VCaP (cell line): Measurements from ENCODE around the gene OR1A1.
"Not testable (repeated sequence)": the region's sequence is repeated elsewhere in the genome, so short reads cannot be mapped to it uniquely, and the experiment has no call there.

Experiments
- H3K27ac ChIP-seq: fragments of 450-650 bp; 2 replicates; pipeline ENCODE4 v1.5.1; 2017
- TF ChIP-seq, protein P1 (sequence below): fragments of 450-650 bp; conservative IDR thresholded peaks from 2 replicates; pipeline ENCODE4 v1.5.1; 2017; ENCODE audit warnings: mild to moderate bottlenecking, moderate library complexity

The OR1A1 gene

DNA sequence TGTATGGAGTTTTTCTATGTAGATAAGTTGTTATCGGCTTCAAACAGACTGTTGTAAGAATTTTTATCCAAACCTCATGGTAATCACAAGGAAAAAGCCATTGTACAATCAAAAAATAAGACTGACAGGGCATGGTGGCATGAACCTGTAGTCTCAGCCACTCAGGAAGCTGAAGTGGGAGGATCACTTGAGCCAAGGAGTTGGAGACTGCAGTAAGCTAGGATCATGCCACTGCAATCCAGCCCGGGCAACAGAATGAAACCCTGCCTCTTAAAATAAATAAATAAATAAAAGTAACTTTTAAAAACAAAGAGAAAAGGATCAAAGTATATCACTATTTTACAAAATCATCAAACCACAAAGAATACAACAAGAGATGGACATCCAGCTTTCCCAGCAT lies 14.4 kb downstream of the OR1A1 start:
- H3K27ac ChIP-seq: no peak overlapping the region
- TF ChIP-seq, protein P1, sequence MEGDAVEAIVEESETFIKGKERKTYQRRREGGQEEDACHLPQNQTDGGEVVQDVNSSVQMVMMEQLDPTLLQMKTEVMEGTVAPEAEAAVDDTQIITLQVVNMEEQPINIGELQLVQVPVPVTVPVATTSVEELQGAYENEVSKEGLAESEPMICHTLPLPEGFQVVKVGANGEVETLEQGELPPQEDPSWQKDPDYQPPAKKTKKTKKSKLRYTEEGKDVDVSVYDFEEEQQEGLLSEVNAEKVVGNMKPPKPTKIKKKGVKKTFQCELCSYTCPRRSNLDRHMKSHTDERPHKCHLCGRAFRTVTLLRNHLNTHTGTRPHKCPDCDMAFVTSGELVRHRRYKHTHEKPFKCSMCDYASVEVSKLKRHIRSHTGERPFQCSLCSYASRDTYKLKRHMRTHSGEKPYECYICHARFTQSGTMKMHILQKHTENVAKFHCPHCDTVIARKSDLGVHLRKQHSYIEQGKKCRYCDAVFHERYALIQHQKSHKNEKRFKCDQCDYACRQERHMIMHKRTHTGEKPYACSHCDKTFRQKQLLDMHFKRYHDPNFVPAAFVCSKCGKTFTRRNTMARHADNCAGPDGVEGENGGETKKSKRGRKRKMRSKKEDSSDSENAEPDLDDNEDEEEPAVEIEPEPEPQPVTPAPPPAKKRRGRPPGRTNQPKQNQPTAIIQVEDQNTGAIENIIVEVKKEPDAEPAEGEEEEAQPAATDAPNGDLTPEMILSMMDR: no peak

DNA sequence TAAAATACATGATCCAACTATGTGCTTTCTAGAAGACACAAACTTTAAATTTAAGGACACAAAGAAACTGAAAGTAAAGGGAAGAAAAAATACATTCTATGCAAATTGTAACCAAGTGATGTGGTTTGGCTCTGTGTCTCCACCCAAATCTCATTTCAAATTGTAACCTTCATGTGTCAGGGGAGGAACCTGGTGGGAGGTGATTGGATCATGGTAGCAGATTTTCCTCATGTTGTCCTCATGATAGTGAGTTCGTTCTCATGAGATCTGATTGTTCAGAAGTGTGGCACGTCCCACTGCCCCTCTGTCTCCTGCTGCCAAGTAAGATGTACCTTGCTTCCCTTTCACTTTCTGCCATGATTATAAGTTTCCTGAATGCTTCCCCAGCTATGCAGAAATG lies 15.0 kb downstream of the OR1A1 start:
- TF ChIP-seq, protein P1: no peak
- no peak overlapping the region for H3K27ac ChIP-seq

DNA sequence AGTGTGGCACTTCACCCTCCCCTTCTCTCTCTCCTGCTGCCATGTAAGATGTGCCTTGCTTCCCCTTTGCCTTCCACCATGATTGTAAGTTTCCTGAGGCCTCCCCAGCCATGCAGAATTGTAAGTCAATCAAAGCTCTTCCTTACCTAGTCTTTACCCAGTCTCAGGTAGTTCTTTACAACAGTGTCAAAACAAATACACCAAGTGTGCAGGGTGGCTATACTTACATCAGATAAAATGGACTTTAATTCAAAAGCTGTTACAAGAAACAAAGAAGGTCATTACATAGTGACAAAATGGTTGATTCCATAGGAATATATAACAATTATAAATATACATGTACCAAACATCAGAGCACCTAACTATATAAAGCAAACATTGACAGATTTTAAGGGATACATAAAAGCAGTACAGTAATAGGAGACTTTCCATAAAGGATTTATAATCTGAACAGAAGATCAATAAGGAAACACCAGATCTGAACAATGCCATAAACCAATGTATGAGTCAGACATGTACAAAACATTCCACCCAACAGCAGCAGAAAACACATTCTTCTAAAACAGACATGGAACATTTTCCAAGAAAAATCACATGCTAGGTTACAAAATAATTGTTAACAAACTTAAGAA lies 17.4 kb downstream of the OR1A1 start:
- not testable (repeated sequence) for H3K27ac ChIP-seq

DNA sequence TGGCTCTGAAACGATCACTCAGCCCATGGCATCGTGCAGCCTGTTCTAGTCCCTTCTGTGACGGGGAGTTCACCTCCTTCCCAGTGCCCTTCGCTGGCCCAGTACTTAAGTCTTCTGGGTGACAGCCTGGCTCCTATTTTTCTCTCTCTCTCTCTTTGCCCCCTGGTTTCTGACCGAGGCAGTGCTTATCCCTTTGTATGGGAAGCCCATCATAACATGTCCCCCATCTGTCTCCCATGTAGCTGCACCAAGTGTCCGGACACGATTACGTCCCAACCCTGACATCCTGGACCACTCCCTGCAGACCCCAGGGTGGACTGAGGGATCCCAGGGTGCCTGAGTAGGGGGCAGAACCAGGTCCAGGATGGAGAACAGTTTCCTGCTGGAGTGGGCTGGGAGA lies 24.8 kb downstream of the OR1A1 start:
- H3K27ac ChIP-seq: not testable (repeated sequence)

DNA sequence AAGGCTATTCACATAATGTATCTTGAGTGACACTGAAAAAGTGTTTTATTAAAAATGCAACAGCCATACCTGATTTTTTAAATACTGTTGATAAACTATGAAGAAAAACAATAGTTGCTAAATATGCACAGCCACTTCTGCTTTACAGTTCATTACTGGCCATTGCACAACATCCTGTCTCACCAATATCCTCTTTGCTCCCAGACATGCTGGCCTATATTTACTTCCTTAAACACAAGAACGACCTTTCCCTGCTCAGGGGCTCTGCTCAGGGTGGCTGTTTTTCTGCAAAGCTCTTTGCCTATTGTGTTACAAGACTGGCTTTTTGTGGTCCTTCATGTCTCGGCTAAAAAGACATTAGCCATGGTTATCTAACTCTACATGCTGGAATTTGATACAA lies 31.2 kb downstream of the OR1A1 start:
- H3K27ac ChIP-seq: not testable (repeated sequence)

DNA sequence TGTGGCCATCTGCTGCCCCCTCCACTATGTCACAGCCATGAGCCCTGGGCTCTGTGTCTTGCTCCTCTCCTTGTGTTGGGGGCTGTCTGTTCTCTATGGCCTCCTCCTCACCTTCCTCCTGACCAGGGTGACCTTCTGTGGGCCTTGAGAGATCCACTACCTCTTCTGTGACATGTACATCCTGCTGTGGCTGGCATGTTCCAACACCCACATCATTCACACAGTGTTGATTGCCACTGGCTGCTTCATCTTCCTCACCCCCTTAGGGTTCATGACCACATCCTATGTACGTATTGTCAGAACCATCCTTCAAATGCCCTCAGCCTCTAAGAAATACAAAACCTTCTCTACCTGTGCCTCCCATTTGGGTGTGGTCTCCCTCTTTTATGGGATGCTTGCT lies 33.6 kb downstream of the OR1A1 start:
- not testable (repeated sequence) for H3K27ac ChIP-seq

DNA sequence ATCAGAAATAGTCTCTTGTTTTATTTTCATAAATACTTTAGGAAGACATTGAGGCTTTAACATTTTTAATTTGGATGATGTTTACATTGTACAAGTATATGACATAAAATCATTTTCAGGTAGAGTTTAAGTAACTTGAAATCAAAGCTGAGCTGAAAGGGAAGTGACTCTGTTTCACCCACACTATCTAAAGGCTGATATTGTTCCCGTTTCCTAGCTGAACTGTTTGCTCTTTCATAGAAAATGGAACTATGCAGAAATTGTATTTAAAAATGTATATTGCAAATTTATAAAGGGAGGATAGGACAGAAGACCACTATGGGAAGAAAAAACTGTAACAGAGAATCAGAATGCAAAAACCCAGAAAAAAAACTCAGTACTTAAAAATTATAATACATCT lies 37.4 kb downstream of the OR1A1 start:
- H3K27ac ChIP-seq: not testable (repeated sequence)

DNA sequence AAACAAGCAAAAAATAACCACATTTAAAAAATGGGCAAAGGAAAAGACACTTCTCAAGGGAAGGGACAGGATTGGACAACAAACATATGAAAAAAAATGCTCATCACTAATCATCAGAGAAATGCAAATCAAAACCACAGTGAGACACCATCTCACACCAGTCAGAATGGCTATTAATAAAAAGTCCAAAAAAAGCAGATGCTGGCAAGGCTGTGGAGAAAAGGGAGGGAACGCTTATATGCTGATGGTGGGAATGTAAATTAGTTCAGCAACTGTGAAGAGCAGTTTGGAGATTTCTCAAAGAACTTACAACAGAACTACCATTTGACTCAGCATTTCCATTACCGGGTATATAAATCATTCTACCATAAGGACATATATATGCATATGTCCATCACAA lies 41.5 kb downstream of the OR1A1 start:
- not testable (repeated sequence) for H3K27ac ChIP-seq

DNA sequence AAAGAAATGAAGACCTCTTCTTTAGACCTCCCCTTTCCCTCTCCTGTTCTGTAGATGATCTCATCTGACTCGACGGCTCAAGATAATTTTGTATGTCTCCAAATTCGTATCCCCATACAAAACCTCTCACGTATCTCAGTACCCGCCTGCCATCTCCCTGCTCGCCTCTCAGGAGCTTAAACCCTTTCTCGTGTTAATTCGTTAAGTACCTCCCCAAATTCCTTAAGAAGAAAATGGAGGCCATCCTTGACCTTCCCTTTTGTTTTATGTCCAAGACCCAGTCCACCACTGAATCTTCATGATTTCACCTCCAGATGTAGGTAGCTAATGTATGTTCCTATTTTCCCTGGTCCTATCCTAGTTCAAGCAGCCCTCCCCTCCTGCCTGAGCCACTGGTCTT lies 49.1 kb downstream of the OR1A1 start:
- no peak overlapping the region for H3K27ac ChIP-seq
- TF ChIP-seq, protein P1: no peak

DNA sequence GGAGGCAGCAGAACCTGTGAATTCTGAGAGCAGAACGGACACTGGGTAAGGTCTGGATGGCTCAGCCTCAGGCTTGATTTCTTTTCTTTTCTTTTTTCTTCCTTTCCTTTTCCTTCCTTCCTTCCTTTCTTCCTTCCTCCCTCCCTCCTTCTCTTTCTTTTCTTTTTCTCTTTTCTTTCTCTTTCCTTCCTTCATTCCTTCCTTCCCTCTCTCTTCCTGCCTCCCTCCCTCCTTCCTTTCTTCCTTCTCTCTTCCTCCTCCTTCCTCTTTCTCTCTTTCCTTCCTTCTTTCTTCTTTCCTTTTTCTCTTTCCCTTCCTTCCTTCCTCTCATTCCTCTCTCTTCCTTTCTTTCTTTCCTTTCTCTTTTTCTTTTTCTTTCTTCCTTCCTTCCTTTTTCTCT lies 52.7 kb downstream of the OR1A1 start:
- TF ChIP-seq, protein P1: no peak

DNA sequence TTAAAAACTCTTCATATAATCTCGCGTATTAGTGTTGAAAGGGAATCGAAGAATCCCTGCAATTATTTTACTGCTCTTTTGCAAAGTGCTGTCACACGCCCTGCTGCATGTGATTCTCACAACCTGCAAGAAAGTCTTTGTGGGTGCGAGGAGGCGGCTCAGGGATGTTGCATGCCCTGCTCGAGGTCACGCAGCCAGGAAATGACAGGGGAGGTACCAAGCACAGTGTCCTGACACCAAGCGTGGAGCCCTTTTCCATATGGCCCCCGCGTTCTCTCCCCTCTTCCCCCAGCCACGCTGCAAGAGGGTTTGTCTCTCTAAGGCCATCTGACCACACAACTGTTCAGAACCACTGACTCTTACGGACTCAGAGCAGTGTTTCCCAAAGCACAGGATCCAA lies 53.1 kb downstream of the OR1A1 start:
- H3K27ac ChIP-seq: no peak overlapping the region

More for the DNA sequence above, 52.7 kb downstream of the OR1A1 start:
- H3K27ac ChIP-seq: no peak overlapping the region

More for the DNA sequence above, 53.1 kb downstream of the OR1A1 start:
- TF ChIP-seq, protein P1: no peak
